IMR-90 (cell line): ENCODE measurements around the gene MTMR6.

Source experiments
- BHLHE40 ChIP-seq: fragments of 150-350 bp; IDR thresholded peaks from 2 replicates; pipeline ENCODE4 v1.6.1; 2016; ENCODE audit warnings: mild to moderate bottlenecking, low read depth, low read length
- CTCF ChIP-seq: conservative IDR thresholded peaks from 2 replicates; pipeline ENCODE4 v1.5.1; 2012; ENCODE audit warnings: mild to moderate bottlenecking, low read depth, low read length, improper control_type of control experiment
- ELK1 ChIP-seq: fragments of 150-350 bp; IDR thresholded peaks from 2 replicates; pipeline ENCODE4 v1.6.1; 2016; ENCODE audit warnings: low read depth, mild to moderate bottlenecking, low read length, moderate library complexity, borderline replicate concordance
- FOS ChIP-seq: fragments of 150-350 bp; IDR thresholded peaks from 2 replicates; pipeline ENCODE4 v1.6.1; 2016; ENCODE audit warnings: low read depth, low read length
- POLR2A ChIP-seq: IDR thresholded peaks from 2 replicates; pipeline ENCODE4 v1.6.1; 2012; ENCODE audit warnings: mild to moderate bottlenecking, low read depth, low read length
- SMC3 ChIP-seq: fragments of 150-350 bp; IDR thresholded peaks from 2 replicates; pipeline ENCODE4 v1.6.1; 2016; ENCODE audit warnings: low read depth, mild to moderate bottlenecking, antibody characterized with exemption, low read length, moderate library complexity

DNA sequence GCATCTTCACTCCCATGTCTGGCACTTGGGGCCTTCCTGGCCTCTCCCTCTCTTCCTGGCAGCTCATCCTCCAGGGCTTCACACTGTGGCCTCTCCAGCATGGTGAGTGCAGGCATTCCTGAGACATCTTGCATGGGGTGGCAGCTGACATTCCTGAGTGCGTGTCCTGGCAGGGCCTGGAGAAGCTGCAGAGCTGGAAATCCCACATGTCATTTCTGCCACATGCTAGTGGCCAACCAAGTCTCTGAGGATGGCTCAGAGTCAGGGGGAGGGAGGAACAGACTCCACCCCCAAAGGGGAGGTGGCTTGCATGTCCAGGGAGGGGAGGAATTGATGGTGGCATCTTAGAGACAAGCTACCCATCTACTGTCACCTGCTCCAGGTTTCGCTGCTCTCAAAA is 73.6 kb downstream of the MTMR6 start:
- TF ChIP-seq CTCF (no peak), FOS (no peak), SMC3 (no peak), POLR2A (no peak), BHLHE40 (no peak), ELK1 (no peak)
